Body of pancreas (tissue), 4 donors: ENCODE measurements around the gene KIF16B.

Experiments used
- POLR2A ChIP-seq, 3 donors: fragments of 450-650 bp; IDR thresholded peaks; one replicate each; pipeline ENCODE4 v1.6.1; 2016; ENCODE audit warnings: antibody characterized with exemption in 3 of 3, mild to moderate bottlenecking in 2 of 3
- TF ChIP-seq, protein P1 (sequence below), 7 experiments: fragments of 450-650 bp in 4 of 7; fragments of 200-600 bp in 3 of 7; sonication (generic) in 3 of 7; IDR thresholded peaks; one replicate each; pipeline ENCODE4 v1.5.1; 2016 to 2019; ENCODE audit warnings: antibody characterized with exemption in 7 of 7

DNA sequence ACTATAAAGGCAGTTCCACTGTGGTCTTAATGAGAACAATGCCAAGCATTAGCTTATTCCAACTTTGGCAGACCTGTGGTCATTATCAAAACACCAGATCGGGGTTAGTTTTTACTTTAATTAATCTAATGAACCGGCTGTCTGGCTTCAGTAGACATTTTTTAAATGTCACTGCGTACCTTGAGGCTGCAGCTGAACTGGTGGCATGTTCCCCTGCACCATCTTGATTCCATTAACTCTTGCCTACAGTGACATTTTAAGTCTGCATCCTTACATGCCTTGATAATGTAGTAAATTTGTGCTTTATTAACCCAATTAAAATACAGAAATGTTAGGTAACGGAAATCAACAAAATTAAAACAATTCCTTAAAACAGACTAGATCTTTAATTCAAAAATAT lies 127.0 kb downstream of the KIF16B start:
- TF ChIP-seq, protein P1, sequence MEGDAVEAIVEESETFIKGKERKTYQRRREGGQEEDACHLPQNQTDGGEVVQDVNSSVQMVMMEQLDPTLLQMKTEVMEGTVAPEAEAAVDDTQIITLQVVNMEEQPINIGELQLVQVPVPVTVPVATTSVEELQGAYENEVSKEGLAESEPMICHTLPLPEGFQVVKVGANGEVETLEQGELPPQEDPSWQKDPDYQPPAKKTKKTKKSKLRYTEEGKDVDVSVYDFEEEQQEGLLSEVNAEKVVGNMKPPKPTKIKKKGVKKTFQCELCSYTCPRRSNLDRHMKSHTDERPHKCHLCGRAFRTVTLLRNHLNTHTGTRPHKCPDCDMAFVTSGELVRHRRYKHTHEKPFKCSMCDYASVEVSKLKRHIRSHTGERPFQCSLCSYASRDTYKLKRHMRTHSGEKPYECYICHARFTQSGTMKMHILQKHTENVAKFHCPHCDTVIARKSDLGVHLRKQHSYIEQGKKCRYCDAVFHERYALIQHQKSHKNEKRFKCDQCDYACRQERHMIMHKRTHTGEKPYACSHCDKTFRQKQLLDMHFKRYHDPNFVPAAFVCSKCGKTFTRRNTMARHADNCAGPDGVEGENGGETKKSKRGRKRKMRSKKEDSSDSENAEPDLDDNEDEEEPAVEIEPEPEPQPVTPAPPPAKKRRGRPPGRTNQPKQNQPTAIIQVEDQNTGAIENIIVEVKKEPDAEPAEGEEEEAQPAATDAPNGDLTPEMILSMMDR (IDR thresholded peaks at IDR 0.05), result no peak
- TF ChIP-seq POLR2A (IDR thresholded peaks at IDR 0.05), result no peak
